Stimulated activated CD8-positive, alpha-beta memory T cell treated with anti-CD3 and anti-CD28 coated beads, Interleukin-7, amount 100 ng/mL, for 1 hour (primary cell): ENCODE results near the gene KLRB1.
"Not testable (repeated sequence)": the region's sequence is repeated elsewhere in the genome, so short reads cannot be mapped to it uniquely, and the experiment has no call there.

Experiments
- DNase-seq, 2 donors: peaks; one replicate each; pipeline ENCODE4 v3.0.0-alpha.2; 2020; ENCODE audit warnings: low read depth in 2 of 2

KLRB1 gene

GRCh38 chr12:9607716-9608115 is at the start of gene KLRB1:
Gene KLRB1 (minus strand): TSS chr12:9607916. CDS start chr12:9607839, 77 bp downstream.
- DNase-seq = no peak

DNA sequence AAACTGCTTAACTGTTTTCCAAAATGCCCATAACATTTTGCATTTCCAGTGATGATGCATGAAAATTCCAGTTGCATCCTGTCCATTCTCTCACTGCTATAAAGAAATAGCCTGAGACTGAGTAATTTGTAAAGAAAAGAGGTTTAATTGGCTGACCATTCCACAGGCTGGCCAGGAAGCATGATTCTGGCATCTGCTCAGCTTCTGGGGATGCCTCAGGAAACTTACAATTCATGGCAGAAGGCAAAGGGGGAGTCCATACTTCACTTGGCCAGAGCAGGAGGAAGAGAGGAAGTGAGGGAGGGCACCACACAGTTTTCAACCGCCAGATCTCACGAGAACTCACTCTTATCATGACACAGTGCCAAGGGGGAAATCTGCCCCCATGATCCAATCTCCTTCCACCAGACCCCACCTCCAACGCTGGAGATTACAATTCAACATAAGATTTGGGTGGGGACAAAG is 43.6 kb upstream of the KLRB1 start:
- DNase-seq = no peak

GRCh38 chr12:9650151-9650576 is 42.4 kb upstream of the KLRB1 start:
- no peak for DNase-seq

GRCh38 chr12:9649532-9649940 is 41.8 kb upstream of the KLRB1 start:
- DNase-seq = no peak

GRCh38 chr12:9648701-9649531 is 41.2 kb upstream of the KLRB1 start:
- no peak for DNase-seq

DNA sequence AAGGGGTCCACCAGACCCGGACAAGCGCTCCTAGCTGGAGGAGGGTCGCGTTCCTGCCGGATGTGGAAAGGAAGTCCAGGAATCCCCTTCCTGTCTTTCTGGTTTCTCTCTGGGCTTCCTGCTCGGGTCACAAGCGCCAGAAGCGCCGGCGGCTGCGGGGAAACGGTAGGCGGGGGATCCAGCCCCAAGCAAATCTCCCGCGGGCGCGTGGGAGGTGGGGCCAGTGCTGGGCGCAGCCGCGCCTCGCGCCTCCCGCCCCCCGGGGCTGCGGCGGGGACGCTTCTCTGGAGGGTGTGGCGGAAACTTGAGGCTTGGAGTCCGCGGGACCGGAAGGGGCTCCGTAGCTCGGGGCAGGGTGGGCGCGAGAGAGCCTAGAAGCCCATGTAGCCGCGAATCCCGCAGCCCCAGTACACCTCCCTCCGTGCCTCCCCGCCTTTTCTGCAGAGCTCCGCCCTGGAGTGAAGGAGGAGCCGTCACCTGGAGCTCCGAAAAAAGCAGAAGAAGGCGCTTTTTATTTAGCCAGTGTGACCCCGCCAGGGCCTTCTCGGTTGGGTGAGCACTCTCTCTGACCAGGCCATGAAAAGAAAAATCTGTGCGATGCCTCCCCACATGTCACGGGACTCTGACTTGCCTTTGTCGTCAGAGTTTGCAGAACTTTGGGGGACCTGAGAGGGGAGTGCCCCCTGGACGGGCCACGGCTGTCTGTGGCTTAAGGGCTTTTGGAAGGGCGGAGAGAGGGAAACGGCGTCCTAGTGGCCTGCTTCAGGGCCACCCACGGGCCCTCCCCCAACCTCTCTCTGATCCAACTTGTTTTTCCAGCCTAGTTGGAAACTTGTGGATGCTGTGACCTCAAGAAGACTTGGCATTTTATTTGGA is 40.3 kb upstream of the KLRB1 start:
- peak; percentile 71 to 76 for DNase-seq

DNA sequence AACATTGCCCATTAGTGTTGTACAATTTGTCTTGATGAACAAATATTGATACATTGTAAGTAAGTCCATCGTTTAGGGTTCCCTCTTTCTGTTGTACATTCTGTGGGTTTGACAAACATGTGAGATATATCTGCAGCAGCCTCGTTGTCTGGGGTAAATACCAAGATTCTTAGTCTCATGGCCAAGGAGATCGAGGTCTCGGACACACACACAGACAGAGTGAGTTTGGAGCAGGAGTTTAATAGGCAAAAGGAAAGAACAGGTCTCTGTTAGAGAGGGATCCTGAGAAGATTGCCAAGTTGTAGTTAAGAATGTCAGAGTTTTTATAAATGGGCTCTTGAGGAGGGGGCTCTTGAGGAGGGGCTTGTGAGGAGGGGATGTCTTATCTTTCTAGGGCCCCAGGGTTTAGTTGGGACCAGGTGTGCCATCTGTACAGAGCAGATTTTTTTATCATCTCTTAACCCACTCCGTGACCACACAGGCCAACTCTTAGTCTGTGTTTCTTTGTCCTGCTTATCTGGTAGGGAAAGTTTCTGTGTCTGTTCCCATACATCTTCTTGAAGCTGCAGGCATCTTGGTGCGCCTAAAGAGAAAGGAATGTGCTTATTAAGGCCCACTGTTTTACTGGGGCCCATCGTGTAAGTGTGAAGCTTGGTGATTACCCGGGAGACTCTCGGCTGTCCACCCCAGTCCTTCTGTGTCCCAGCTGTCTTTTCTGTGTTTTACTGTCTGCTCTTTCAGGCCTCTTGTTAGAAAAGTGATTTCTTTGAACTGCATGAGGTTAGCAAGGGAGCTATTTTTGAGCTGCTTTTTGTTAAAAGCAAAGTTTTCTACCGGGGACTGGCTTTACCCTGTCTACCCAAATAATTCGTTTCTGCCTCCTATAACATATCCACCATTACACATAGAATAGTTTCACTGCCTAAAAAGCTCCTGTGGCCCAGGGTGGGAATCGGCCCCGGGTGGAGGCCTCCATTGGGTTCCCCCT is 39.4 kb upstream of the KLRB1 start:
- no peak for DNase-seq

- DNase-seq = not testable (repeated sequence)
Observed at GRCh38 chr12:9644985-9645551, 37.4 kb upstream of the KLRB1 start.

- DNase-seq = no peak
Observed at GRCh38 chr12:9643266-9643660, 35.5 kb upstream of the KLRB1 start.

DNA sequence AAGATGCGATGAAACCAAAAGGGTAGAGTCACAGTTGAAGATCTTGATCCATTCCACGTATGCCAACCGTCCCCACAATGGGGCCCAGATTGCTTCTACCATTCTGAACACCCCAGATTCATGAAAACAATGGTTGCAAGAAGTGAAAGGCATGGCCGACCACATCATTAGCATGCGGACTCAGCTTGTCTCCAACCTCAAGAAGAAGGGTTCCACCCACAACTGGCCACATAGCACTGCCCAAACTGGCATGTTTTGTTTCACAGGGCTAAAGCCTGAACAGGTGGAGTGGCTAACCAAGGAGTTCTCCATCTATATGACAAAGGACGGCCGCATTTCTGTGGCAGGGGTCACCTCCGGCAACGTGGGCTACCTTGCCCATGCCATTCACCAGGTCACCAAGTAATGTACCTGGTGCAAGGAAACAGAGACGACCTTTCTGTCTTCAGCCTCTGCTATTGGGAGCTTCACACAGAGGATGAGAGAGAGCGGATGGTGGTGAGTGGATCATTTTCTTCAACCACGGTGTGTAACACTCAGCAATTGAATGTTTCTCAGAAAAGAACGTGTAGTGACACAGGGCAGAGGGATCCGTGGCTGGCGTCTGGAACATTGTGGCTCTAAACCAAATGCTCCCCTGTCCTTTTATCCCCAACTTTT is 35.0 kb upstream of the KLRB1 start:
- DNase-seq = no peak

- DNase-seq = no peak
Observed at GRCh38 chr12:9640024-9640423, 32.3 kb upstream of the KLRB1 start.

DNA sequence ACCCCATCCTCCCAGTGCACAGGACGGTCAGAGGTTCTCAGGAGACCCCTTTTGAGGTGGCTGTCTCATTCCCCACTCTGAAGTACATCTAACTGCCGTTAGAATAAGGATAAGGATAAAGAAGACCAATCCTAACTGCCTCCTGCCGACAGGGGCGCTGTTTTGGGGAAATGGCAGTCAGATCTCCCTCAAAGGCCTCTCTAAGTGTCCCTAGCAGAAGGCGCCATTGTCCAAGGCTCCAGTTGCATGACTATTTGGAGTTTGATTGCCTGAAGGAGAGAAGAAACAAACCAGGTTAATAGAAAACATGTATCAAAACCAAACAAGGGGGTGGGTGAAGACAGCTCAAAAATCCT is 29.1 kb upstream of the KLRB1 start:
- no peak for DNase-seq

GRCh38 chr12:9636150-9636850 is 28.6 kb upstream of the KLRB1 start:
- DNase-seq = no peak

GRCh38 chr12:9634969-9635754 is 27.4 kb upstream of the KLRB1 start:
- DNase-seq = no peak

GRCh38 chr12:9634177-9634803 is 26.6 kb upstream of the KLRB1 start:
- DNase-seq = peak; percentile 51 to 75

DNA sequence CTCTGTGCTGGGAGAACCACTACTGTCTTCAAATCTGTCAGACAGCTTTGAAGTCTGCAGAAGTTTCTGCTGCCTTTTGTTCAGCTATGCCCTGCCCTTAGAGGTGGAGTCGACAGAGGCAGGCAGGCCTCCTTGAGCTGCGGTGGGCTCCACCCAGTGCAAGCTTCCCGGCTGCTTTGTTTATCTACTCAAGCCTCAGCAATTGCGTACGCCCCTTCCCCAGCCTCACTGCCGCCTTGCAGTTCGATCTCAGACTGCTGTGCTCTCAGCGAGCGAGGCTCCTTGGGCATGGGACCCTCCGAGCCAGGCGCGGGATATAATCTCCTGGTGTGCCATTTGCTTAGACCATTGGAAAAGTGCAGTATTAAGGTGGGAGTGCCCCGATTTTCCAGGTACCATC is 25.1 kb upstream of the KLRB1 start:
- no peak for DNase-seq

DNA sequence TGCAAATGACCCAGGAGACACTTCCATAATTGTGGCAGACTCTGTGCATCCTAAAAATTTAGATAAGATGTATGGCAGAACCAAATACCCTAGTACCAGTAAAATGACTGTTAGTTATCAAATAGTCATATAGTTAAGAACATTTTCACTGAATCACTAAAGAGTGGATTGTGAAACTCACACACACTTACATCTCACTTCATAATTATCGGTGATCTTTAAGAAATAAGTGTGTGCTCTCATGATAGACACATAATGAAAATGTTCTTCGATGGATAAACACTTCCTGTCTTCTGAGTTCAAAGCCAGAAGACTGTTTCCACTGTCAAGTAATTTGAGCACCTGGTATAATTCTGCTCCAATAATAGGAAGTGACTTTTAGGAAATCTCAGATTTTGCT is 19.1 kb upstream of the KLRB1 start:
- DNase-seq = no peak

DNA sequence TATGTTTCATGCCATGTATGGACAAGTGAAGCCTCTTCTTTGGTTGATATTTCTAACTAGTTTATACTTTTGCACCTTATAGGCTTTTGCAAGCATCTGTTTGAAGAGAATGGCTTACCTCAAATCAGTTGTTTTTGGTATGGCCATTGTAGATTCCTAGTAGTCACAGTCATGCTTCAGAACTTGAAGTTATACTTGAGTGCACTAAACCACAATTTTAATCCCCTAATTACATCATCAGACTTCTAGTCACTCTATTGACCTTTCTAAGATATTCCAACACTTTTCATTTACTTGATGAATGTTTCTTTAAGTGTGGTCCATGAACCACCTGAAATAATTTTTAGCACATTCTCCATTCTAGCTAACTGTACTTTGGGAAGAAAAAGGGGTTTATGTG is 18.6 kb upstream of the KLRB1 start:
- no peak for DNase-seq

DNA sequence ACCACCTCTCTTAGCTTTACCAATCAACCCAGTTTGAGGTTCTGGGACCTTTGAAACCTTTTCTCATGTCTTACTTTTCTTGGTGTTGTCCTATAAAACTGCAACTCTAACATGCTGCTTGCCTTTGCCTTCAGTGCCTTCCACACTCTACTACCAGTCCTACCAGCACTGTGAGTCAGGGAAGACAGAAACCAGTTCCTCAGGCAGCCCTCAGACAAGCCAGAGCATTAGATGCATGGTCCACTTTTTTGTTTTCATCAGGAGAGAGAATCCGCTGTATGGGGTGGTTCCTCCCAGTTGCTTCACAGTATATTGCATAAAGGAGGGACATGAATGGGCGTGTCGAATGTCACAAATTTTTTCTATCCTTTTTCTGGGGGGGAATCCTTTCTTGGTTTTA is 17.3 kb upstream of the KLRB1 start:
- no peak for DNase-seq
